Measurements from ENCODE around the gene GGT7.

DNA sequence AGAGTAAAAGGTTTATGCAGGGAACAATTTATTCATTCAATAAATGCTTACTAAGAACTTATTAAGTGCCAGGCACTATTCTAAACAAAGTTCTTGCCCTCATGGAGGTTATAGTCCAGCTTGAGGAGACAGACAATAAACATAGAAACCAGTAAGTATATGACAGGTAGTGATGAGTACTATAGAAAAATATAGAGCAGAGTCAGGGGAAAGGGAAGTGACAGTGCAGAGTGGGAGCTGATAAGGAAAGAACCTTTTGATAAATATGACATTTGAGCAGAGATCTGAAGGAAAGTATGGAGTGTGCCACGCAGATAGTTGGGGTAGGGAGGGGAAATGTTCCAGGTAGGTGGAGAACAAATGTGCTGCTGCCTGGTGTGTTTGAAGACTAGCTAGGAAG, 15.8 kb upstream of the GGT7 start:
- TF ChIP-seq, protein P1, sequence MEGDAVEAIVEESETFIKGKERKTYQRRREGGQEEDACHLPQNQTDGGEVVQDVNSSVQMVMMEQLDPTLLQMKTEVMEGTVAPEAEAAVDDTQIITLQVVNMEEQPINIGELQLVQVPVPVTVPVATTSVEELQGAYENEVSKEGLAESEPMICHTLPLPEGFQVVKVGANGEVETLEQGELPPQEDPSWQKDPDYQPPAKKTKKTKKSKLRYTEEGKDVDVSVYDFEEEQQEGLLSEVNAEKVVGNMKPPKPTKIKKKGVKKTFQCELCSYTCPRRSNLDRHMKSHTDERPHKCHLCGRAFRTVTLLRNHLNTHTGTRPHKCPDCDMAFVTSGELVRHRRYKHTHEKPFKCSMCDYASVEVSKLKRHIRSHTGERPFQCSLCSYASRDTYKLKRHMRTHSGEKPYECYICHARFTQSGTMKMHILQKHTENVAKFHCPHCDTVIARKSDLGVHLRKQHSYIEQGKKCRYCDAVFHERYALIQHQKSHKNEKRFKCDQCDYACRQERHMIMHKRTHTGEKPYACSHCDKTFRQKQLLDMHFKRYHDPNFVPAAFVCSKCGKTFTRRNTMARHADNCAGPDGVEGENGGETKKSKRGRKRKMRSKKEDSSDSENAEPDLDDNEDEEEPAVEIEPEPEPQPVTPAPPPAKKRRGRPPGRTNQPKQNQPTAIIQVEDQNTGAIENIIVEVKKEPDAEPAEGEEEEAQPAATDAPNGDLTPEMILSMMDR (IDR thresholded peaks at IDR 0.05; ENCODE audit: insufficient read depth, low read depth, low read length): no peak
- TF ChIP-seq EZH2 (IDR thresholded peaks at IDR 0.05; ENCODE audit: insufficient read depth, low read length): no peak
